ENCODE measurements around the gene ACSM6.

The ACSM6 gene

GRCh38 chr10:95266674-95267095 is 72.6 kb downstream of the ACSM6 start:
- DNase-seq (ENCODE audit: low read depth in 1 of 2, low spot score in 1 of 2): no peak

DNA sequence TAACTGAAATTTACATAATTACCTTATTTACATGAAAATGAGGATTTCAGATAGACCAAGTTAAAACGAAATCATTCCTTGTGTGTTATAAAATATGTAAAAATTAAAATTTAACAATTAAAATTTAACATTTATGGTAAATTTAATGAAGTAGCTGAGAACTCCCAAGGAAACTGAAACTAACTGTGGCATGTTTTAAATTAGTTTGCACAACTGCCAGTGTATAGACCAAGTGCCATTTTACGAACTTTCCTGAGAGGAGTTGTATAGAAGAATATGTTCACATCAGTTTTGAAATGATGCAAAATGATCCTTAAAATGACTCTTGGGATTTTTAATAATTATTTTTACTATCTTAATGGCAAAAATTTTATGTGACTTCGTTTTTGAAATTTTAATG is 73.2 kb downstream of the ACSM6 start:
- no peak for DNase-seq (ENCODE audit: low read depth in 1 of 2, low spot score in 1 of 2)

GRCh38 chr10:95268438-95268837 is 74.4 kb downstream of the ACSM6 start:
- DNase-seq (ENCODE audit: low read depth in 1 of 2, low spot score in 1 of 2): no peak

DNA sequence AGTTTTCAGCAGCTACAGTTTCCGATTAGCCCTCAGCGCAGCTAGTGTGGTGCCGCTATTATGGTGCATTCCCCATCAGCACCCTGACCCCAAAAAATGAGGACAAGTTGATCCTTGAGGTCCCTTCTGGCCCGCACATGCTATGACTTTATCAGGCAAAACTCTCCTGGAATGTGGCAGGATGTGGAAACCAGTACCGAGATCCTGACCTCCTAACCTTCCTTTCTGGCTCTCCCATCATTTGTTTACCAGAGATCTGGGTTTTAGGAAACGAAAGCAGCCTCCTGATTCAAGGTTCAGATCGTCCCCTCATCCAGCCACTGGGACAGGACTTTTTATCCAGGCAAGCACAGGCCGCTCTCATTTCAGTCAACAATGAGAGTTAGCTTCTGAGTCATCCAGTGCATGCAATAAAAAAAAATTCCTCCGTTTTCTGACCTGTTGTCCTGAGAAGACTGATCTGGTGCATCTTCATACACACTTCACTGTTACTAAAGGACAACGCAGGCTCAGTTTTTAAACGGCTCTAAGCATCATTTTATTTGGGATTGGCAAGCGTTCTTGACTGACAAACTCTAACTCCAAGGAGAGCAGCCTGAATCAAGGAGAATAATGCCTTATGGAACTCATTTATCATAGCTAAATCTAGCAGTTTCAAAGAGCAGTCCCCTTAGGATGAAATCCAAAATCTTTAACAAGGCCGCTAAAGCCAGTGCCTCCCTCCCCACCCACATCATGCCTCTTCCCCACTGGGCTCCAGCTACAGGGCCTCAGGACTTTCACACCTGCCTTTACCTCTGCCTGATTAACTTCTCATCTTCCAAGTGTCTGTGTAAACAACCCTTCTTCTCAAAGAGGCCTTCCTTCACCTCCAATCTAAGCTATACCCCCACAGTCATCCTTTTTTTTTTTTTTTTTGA is 79.6 kb downstream of the ACSM6 start:
- DNase-seq (ENCODE audit: low read depth in 1 of 2, low spot score in 1 of 2): no peak

DNA sequence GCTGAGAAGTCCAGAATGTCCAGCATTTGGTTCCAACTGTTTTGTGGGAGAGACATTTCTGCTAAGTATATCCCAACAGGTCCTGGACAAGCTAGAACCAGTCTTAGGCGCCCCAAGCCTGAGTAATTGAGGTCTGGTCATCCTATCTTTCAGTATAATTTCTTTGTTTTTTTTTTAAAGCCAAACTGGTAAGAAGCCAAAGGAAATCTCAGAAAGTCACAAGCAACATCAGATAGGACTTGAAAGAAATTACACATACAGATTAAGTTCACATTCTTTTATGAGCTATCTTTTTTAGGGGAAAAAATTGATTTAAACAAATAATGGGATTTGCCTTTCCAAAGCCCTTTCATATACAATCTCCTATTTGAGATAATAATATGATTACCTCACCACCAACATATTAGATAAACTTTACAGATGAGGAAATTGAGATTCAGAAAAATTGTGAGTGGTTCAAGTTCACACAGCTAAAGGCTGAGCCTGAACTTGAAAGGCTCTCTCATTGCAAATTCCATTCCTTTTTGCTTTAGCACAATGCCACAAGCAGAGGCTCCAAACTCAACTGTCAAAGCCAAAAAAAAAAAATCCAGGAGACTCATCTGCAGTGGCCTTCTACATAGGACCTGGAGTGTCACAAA is 81.8 kb downstream of the ACSM6 start:
- no peak for DNase-seq (ENCODE audit: low read depth in 1 of 2, low spot score in 1 of 2)

DNA sequence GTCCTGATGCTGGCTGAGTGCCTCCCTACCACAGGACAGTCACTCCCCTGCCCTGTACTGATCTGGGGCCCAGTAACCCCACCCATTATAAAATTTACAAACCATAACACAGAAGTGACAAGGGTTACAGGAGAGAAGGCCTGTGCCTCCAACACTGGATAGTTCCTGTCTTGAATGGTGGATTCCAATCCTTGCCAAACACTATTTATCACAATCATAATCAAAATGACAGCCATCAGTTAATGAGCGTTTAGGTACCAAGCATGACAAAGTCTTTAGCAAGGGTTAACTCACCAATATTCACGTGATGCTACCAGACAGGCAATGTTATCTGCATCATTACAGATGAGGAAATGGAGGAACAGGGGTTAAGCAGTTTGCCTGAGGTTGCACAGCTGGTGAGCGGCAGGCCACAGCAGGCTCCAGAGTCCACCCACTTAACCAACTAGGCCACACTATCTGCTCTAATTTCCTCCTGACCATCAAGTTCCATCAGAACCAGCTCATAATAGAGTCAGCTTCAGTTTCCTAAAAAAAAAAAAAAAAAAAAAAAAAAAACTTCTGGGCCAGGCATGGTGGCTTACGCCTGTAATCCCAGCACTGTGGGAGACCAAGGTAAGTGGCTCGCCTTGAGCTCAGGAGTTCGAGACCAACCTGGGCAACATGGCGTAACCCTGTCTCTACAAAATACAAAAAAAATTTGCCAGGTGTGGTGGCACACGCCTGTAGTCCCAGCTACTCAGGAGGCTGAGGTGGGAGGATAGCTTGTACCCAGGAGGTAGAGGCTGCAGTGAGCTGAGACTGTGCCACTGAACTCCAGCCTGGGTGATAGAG is 82.5 kb downstream of the ACSM6 start:
- DNase-seq (ENCODE audit: low read depth in 1 of 2, low spot score in 1 of 2): no peak

- DNase-seq (ENCODE audit: low read depth in 1 of 2, low spot score in 1 of 2): no peak
Observed at GRCh38 chr10:95277201-95277570, 83.1 kb downstream of the ACSM6 start.

DNA sequence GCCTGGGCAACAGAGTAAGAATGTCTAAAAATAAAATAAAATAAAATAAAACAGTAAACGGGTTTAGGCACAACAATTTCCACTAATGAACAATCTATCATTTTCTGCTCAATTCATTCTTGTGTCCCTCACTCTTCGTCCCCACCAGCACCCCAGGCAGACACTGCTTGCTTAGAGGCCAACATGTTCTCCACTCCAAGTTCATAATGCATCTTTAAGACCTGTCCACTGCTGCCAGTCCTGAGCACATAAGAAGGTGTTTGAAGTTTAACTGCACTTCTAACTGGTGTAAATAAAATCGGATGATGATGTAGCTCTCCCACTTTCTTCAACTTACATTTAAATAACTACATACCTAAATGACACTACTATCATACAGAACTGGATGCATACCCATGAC is 83.6 kb downstream of the ACSM6 start:
- no peak for DNase-seq (ENCODE audit: low read depth in 1 of 2, low spot score in 1 of 2)

Measured in stimulated activated CD4-positive, alpha-beta T cell treated with anti-CD3 and anti-CD28 coated beads, Interleukin-15, amount 100 ng/mL, for 1 hour (primary cell).